ENCODE data around the gene DENND4A. TPM values are rescaled to one million over a fixed set of nuclear protein-coding genes. Genes with fewer than 3 reads are reported as not detected.

DENND4A gene
- total RNA-seq, 1 experiment from 2014 or later = 6.2 TPM

GRCh38 chr15:65724464-65725215 is 67.5 kb downstream of the DENND4A start:
- H3F3A ChIP-seq (ENCODE audit: low read length, unreplicated experiment) = no peaks in the 10 kb centered on the region
- H4K20me1 ChIP-seq (ENCODE audit: low read length) = no peaks in the 10 kb centered on the region
- POLR2A ChIA-PET (ENCODE audit: unreplicated experiment) = no interaction called here
- H3K4me3 ChIP-seq (ENCODE audit: low read length) = no peak overlapping the region
- CTCF ChIA-PET = no interaction called here
- no peak overlapping the region for H3K9ac ChIP-seq (ENCODE audit: low read length)
- no peaks in the 10 kb centered on the region for H3K9me3 ChIP-seq (ENCODE audit: low read length)
- no peak overlapping the region for H3K27ac ChIP-seq (ENCODE audit: low read length)
- no peak for TF ChIP-seq EZH2 (IDR thresholded peaks at IDR 0.05; ENCODE audit: low read length, unreplicated experiment)
- no peak for TF ChIP-seq CTCF (conservative IDR thresholded peaks at IDR 0.05; ENCODE audit: low read depth, low read length)
- TF ChIP-seq EZH2phosphoT487 (IDR thresholded peaks at IDR 0.05; ENCODE audit: borderline replicate concordance, low read length) = no peak
- ATAC-seq = no peak
- no peaks in the 10 kb centered on the region for H3K36me3 ChIP-seq (ENCODE audit: low read depth, low read length)
- no TSS peak for BruUV-seq (replicated peaks)
- H3K4me2 ChIP-seq (ENCODE audit: low read length) = no peak overlapping the region
- DNase-seq = no peak
- intact Hi-C loops (cut with micrococcal nuclease) = no loop called here
- no peak overlapping the region for H2AFZ ChIP-seq (ENCODE audit: low read length)
- H3K27me3 ChIP-seq (ENCODE audit: low read length) = no peaks in the 10 kb centered on the region
- no peaks in the 10 kb centered on the region for H3K4me1 ChIP-seq (ENCODE audit: insufficient read depth, low read length)
- no peaks in the 10 kb centered on the region for H3K9me2 ChIP-seq (replicated peaks; ENCODE audit: low read length)
- no peaks in the 10 kb centered on the region for H3K79me2 ChIP-seq (ENCODE audit: low read length)

GRCh38 chr15:65723876-65724275 is 68.2 kb downstream of the DENND4A start:
- CTCF ChIA-PET = no interaction called here
- Histone ChIP-seq H3K9me3 (ENCODE audit: low read length) (no peaks in the 10 kb centered on the region), H3K9ac (ENCODE audit: low read length) (no peak overlapping the region), H3K4me2 (ENCODE audit: low read length) (no peak overlapping the region), H3K27me3 (ENCODE audit: low read length) (no peaks in the 10 kb centered on the region), H3K4me3 (ENCODE audit: low read length) (no peak overlapping the region), H3K36me3 (ENCODE audit: low read depth, low read length) (no peaks in the 10 kb centered on the region), H3K4me1 (ENCODE audit: insufficient read depth, low read length) (no peaks in the 10 kb centered on the region), H4K20me1 (ENCODE audit: low read length) (no peaks in the 10 kb centered on the region), H3K9me2 (replicated peaks; ENCODE audit: low read length) (no peaks in the 10 kb centered on the region), H3K27ac (ENCODE audit: low read length) (no peak overlapping the region), H3K79me2 (ENCODE audit: low read length) (no peaks in the 10 kb centered on the region), H3F3A (ENCODE audit: low read length, unreplicated experiment) (no peaks in the 10 kb centered on the region), H2AFZ (ENCODE audit: low read length) (no peak overlapping the region)
- ATAC-seq = no peak
- no peak for DNase-seq
- TF ChIP-seq CTCF (conservative IDR thresholded peaks at IDR 0.05; ENCODE audit: low read depth, low read length) (no peak), EZH2phosphoT487 (IDR thresholded peaks at IDR 0.05; ENCODE audit: borderline replicate concordance, low read length) (no peak), EZH2 (IDR thresholded peaks at IDR 0.05; ENCODE audit: low read length, unreplicated experiment) (no peak)
- POLR2A ChIA-PET (ENCODE audit: unreplicated experiment) = no interaction called here
- no TSS peak for BruUV-seq (replicated peaks)
- intact Hi-C loops (cut with micrococcal nuclease) = no loop called here

- no peak for ATAC-seq
- Histone ChIP-seq H2AFZ (ENCODE audit: low read length) (no peak overlapping the region), H4K20me1 (ENCODE audit: low read length) (no peaks in the 10 kb centered on the region), H3K79me2 (ENCODE audit: low read length) (no peaks in the 10 kb centered on the region), H3K4me1 (ENCODE audit: insufficient read depth, low read length) (no peaks in the 10 kb centered on the region), H3K27me3 (ENCODE audit: low read length) (no peaks in the 10 kb centered on the region), H3K9me3 (ENCODE audit: low read length) (no peaks in the 10 kb centered on the region), H3K9me2 (replicated peaks; ENCODE audit: low read length) (no peaks in the 10 kb centered on the region), H3K4me3 (ENCODE audit: low read length) (no peak overlapping the region), H3K27ac (ENCODE audit: low read length) (no peak overlapping the region), H3K36me3 (ENCODE audit: low read depth, low read length) (no peaks in the 10 kb centered on the region), H3K9ac (ENCODE audit: low read length) (no peak overlapping the region), H3F3A (ENCODE audit: low read length, unreplicated experiment) (no peaks in the 10 kb centered on the region), H3K4me2 (ENCODE audit: low read length) (no peak overlapping the region)
- no TSS peak for BruUV-seq (replicated peaks)
- intact Hi-C loops (cut with micrococcal nuclease) = no loop called here
- DNase-seq = no peak
- CTCF ChIA-PET = no interaction called here
- TF ChIP-seq EZH2 (IDR thresholded peaks at IDR 0.05; ENCODE audit: low read length, unreplicated experiment) (no peak), EZH2phosphoT487 (IDR thresholded peaks at IDR 0.05; ENCODE audit: borderline replicate concordance, low read length) (no peak), CTCF (conservative IDR thresholded peaks at IDR 0.05; ENCODE audit: low read depth, low read length) (no peak)
- POLR2A ChIA-PET (ENCODE audit: unreplicated experiment) = no interaction called here
These were observed 69.9 kb downstream of the DENND4A start for GRCh38 chr15:65722191-65722590.
